GM19240 (cell line): ENCODE data around the gene GPANK1.

ENCODE experiments used
- DNase-seq: peaks from one replicate; pipeline ENCODE4 v3.0.0; 2011; ENCODE audit warnings: low spot score; ENCODE audit not compliant: insufficient read length

The GPANK1 gene

DNA sequence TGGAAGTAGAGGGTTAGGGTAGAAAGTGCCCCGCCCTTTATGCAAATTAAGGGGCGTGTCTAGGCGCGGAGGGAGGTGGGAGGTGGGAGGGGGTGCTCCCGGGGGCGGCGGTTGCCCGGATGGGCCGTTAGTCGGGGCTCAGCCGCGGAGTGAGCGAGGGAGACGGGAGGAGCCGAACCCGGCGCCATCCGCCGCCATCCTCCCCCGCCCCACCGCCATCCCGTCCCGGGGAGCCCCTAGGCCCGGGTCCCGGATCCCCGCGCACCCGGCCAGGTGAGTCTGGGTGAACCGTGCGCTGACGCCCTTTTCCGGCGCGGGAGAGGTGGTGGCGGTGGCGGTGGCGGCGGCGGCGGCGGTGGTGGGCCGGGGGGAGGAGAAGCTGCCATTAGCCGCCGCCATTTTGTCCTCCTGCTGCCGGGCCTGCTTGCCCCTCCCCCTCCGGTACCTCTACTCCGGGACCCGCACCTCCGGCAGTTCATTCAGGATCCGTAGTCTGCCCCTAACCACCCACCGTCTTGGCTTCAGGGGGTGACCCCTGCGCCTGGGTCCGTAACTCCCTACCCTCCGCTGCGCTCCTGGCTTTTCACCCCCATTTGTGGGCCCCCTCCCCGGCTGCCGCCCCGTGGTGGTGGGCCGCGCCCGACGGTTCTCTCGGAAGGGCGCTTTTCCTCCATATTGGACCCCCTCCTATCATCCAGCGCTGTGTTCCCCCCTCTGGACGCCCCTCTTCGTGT lies 44.0 kb downstream of the GPANK1 start, which contains the start of gene PRRC2A:
PRRC2A (plus strand) TSS at position 130 of the 734 bp plus-strand sequence. CDS start 2,075 bp downstream, outside the sequence.
- peak; percentile 50 for DNase-seq

DNA sequence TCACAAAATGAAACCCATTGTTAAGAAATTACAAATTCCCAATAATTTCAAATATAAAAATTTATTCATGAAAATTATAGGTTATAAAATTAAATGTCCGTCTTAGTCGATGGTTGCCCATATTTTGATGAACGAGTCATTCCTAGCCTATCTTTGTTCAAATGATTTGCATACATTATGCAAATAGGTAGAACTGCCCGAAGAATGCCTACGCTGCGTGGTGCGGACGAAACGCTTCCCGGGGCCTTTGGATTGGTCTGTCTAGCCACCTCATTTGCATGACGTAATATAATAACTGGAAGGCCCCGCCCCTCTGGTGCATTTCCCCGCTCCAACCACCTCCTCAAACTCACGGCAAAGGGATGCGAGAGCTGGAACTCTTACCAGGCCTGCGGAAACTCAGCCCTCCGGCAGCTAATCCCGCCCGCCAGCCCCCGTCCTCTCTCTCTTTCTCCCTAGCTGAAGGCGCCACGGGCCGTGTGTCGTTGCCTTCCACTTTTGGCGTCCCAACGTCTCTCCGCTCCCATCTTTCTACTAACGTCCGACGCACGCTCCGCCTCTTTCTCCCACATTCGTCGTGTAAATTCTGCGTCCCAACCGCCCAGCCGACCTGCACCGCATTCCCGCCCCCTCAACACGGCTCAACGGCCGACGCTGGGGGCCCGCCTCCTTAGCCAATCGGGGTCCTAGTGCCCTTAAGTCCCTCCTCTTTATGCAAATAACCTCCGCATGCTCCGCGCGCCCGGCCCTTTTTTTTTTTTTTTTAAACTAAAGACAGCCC lies 44.8 kb downstream of the GPANK1 start:
- peak; percentile 79 for DNase-seq

DNA sequence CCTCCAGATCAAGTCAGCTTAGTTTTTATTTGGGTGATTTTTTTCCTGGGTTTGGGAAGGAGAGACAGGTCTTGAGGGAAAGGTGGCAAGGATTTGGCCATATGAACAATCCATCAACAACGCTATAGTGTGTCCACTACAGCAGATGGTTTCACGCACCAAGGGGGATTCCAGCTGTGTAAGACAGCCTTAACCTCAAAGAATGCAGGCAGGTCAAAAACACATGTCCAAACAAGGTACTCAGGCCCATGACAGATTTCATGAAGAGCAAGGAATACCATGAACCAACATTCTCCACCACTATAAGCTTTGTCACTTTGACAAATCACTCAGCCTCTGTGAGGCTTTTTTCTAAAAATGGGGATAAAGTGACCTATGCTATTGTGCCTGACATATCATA lies 47.8 kb downstream of the GPANK1 start:
- no peak for DNase-seq

DNA sequence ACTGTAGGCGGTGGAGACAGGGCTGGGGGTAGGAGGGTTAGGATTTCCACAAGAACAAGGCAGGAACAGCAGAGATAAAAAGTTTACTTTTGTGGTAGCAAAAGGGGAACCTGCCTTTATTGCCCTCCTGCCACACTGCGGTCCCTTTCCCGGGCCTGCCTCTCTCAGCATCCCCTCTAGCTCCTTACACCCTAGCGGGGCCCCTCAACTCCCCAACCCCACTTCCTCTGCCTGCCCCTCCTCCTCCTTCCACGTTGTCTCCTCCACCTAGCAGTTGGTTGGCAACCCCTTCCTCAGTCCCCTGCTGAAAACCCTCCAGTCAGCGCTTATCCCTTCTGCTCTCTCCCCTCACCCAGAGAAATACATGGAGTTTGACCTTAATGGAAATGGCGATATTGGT lies 49.0 kb downstream of the GPANK1 start:
- no peak for DNase-seq

DNA sequence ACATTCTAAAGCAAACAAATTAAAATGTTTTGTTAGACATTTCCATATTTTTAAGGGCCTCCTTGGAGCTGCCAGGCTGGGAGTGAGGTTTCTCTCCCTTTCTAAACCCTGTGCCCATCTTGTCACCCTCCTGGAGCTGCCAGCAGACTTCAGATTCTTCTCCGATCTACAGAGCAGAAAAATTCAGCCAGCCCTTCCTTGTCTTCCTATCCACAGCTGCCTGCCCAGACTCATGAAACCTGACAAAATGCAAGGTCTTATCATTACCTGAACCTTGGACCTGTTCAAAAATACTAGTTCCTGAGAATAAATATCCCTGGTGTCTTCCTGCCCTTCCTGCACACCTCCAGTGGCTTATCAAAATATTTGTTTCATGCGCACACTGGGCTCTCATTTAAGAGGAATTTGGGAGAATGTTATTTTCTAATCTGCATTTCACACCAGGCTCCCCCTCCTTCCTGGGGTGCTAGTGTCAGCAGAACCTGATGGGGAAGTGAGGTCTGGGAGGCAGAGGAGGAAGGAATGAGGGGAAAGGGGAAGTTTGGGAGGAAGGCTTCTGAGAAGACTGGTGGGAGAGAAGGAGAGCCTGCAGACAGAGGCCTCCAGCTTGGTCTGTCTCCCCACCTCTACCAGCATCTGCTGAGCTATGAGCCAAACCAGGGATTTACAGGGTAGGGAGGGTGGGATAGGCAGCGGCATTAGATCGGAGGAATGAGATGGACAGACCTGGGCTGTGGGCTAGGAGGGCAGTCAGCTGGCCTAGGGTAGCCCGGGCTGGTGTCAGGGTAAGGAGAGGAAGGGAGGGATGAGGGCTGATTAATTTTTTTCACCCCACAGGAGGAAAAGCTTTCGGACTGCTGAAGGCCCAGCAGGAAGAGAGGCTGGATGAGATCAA lies 49.9 kb downstream of the GPANK1 start, which contains the start of gene AIF1:
AIF1 (plus strand) TSS at position 551 of the 895 bp plus-strand sequence; CDS start at position 647, 96 bp downstream.
- DNase-seq: no peak

DNA sequence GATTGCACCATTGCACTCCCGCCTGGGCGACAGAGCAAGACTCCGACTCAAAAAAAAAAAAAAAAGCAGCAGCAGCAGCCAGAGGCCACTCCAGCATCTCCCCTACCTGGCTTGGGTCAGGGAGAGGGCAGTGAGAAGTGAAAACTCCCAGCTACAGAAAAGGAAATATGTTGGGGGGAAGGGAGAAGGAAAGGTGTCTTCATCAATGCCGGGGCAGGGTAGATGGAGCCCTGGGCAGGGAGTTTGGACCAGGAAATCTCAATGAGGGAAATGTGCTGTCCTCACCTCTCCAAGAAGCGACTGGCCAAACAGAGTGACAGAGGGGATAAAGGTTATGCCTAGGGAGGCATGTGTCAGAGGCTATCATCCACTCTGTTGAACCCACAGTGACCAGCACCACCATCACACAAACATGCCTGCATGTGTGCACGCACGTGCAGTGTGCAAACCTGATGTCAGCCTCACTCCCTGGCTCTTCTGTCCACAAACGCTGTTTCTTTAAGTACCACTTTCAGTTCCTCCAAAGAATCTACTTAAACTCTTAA lies 50.6 kb downstream of the GPANK1 start:
- no peak for DNase-seq
